CD4-positive, CD25-positive, alpha-beta regulatory T cell (primary cell): ENCODE measurements around the gene ZNF827. TPM values are rescaled to one million over a fixed set of nuclear protein-coding genes. Genes with fewer than 3 reads are reported as not detected.

ENCODE experiments used
- ATAC-seq, 2 donors: fragments of 150-1000 bp; cut with Tn5 transposase; one replicate each; pipeline ENCODE4 v1.10.0; 2021; ENCODE audit warnings: low read depth in 2 of 2, moderate number of reproducible peaks in 2 of 2, moderate library complexity in 1 of 2
- DNase-seq, 3 donors: peaks; one replicate each; pipeline versions ENCODE4 v3.0.0 to v3.0.0-alpha.2; 2012 to 2022; ENCODE audit warnings: mixed read lengths in 1 of 3
- H3K27ac ChIP-seq: one replicate; pipeline ENCODE4 v1.7.0; 2013; ENCODE audit warnings: mild to moderate bottlenecking, low read length; ENCODE audit not compliant: insufficient read depth, poor library complexity, severe bottlenecking
- H3K27me3 ChIP-seq: one replicate; pipeline ENCODE4 v1.7.0; 2013; ENCODE audit warnings: low read length; ENCODE audit not compliant: control insufficient read depth, insufficient read depth
- H3K36me3 ChIP-seq: one replicate; pipeline ENCODE4 v1.7.0; 2013; ENCODE audit warnings: mild to moderate bottlenecking, low read length, moderate library complexity; ENCODE audit not compliant: control insufficient read depth, insufficient read depth
- H3K4me1 ChIP-seq: 2 replicates; pipeline ENCODE4 v1.7.0; 2013; ENCODE audit warnings: mild to moderate bottlenecking, low read length; ENCODE audit not compliant: insufficient read depth, control insufficient read depth, poor library complexity, severe bottlenecking
- H3K4me3 ChIP-seq: one replicate; pipeline ENCODE4 v1.7.0; 2013; ENCODE audit warnings: low read depth, mild to moderate bottlenecking, low read length, moderate library complexity
- H3K9me3 ChIP-seq, 2 experiments: 1 replicate in 1 of 2; 2 replicates in 1 of 2; pipeline ENCODE4 v1.7.0; 2013; ENCODE audit warnings: low read length in 2 of 2, mild to moderate bottlenecking in 1 of 2, moderate library complexity in 1 of 2; ENCODE audit not compliant: control insufficient read depth in 2 of 2
- H3K27ac Mint-ChIP-seq, 3 donors: one replicate each; pipeline ENCODE4 v1.8.0; 2020 to 2022; ENCODE audit warnings: mild to moderate bottlenecking in 3 of 3, mixed read lengths in 3 of 3, moderate library complexity in 2 of 3
- H3K27me3 Mint-ChIP-seq: one replicate; pipeline ENCODE4 v1.8.0; 2022; ENCODE audit warnings: mild to moderate bottlenecking, mixed read lengths
- H3K36me3 Mint-ChIP-seq: one replicate; pipeline ENCODE4 v1.8.0; 2020; ENCODE audit warnings: mixed read lengths
- H3K4me1 Mint-ChIP-seq, 4 donors: one replicate each; pipeline ENCODE4 v1.8.0; 2020 to 2022; ENCODE audit warnings: mixed read lengths in 4 of 4, mild to moderate bottlenecking in 1 of 4
- H3K4me3 Mint-ChIP-seq, 4 donors: one replicate each; pipeline ENCODE4 v1.8.0; 2020 to 2022; ENCODE audit warnings: mild to moderate bottlenecking in 4 of 4, mixed read lengths in 4 of 4, moderate library complexity in 3 of 4
- H3K9me3 Mint-ChIP-seq, 7 donors: one replicate each; pipeline ENCODE4 v1.8.0; 2020 to 2022; ENCODE audit warnings: mixed read lengths in 7 of 7, mild to moderate bottlenecking in 3 of 7, moderate library complexity in 2 of 7
- polyA plus RNA-seq, 4 donors: library from polyadenylated mRNA; unstranded; fragments of 300-500 nt; fragmentation: Illumina TruSeq; gene quantifications; one replicate each; pipeline ENCODE4 v1.2.3, GENCODE V29; 2021
- total RNA-seq: library from RNA; stranded (reverse); gene quantifications from one replicate; pipeline ENCODE4 v1.2.3, GENCODE V29; 2022

Gene ZNF827
- total and polyA plus RNA-seq, 5 donors from 2014 or later: 0.92 to 6.0 (median 1.2) TPM

DNA sequence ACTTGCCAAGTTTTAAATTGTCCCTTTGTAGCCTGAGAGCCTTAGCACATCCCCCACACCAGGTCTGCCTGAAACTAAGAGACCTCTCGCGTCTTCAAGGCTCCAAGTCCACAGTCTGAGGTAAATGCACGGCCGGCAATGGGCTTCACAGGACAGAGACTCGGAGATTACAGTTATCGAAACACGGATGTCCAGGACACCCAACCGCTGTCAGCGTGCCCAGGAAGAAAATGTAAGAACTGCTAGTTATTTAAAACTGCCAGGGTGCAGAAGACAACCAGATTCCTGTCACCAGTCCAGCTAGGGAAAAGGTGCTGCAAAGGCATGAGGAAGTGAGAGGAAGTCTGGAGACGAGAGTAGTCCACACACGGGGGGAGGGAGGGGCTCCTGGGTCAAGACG, 28.9 kb downstream of the ZNF827 start:
- Histone ChIP-seq H3K27ac (no peak overlapping the region), H3K4me3 (no peak overlapping the region), H3K27me3 (no peaks in the 10 kb centered on the region), H3K9me3 (no peaks in the 10 kb centered on the region), H3K4me1 (no peaks in the 10 kb centered on the region), H3K36me3 (no peaks in the 10 kb centered on the region)
- Mint-ChIP-seq H3K27me3 (no peaks in the 10 kb centered on the region), H3K27ac (no peak overlapping the region), H3K4me3 (no peak overlapping the region), H3K9me3 (no peaks in the 10 kb centered on the region), H3K36me3 (peaks cover 4% of the 10 kb centered on the region), H3K4me1 (peaks cover 0 to 17% (median 3%) of the 10 kb centered on the region in 4 donors)
- ATAC-seq (no peak), DNase-seq (no peak)

DNA sequence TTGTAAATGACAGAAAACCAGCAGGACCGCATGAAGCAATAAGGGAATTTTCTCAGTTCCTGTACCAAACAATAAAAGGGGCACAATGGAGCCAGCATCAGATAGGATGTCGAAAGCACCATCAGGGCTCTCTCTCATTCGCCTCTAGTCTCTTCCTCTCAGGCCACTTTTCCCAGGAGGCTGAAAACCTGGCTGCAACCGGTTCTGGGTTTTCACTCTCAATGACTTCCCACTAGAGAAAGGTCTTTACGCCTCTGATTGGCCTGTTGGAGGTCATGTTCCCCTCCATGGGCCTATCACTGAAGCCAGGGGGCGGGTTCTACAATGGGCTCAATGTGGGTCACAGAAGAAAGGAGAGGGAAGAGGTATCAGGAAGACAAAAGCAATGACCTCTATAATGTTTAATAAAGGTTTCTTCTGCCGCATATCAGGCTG, 29.3 kb downstream of the ZNF827 start:
- no peaks in the 10 kb centered on the region for H3K9me3 Mint-ChIP-seq
- DNase-seq (no peak), ATAC-seq (no peak)
- no peaks in the 10 kb centered on the region for H3K27me3 ChIP-seq
- H3K4me3 Mint-ChIP-seq: no peak overlapping the region
- no peaks in the 10 kb centered on the region for H3K27me3 Mint-ChIP-seq
- peaks cover 4% of the 10 kb centered on the region for H3K36me3 Mint-ChIP-seq
- peaks cover 0 to 20% (median 5%) of the 10 kb centered on the region in 4 donors for H3K4me1 Mint-ChIP-seq
- H3K4me1 ChIP-seq: no peaks in the 10 kb centered on the region
- H3K4me3 ChIP-seq: no peak overlapping the region
- H3K27ac Mint-ChIP-seq: no peak overlapping the region
- H3K27ac ChIP-seq: no peak overlapping the region
- no peaks in the 10 kb centered on the region for H3K36me3 ChIP-seq
- no peaks in the 10 kb centered on the region for H3K9me3 ChIP-seq

DNA sequence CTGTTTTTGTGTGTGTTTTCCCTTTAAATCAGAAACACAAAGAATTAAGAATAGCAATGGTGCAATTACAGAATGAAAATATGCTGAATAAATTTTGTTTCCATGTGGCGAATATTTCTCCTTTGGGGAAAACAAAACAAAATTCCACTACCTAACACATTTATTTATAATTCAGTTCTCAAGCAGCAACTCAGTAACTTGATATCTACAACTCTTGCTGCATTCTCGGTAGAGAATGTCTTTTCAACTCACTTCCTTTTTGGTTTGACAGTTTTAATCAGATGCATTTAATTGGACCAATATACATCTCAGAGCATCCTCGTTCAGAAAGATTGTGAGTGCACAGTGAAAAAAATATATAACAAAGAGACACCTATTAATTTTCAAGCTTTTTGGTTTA, 30.8 kb downstream of the ZNF827 start:
- H3K9me3 Mint-ChIP-seq: no peaks in the 10 kb centered on the region
- H3K27me3 Mint-ChIP-seq: no peaks in the 10 kb centered on the region
- Histone ChIP-seq H3K9me3 (no peaks in the 10 kb centered on the region), H3K4me3 (no peak overlapping the region), H3K27me3 (no peaks in the 10 kb centered on the region), H3K4me1 (no peaks in the 10 kb centered on the region), H3K36me3 (no peaks in the 10 kb centered on the region), H3K27ac (no peak overlapping the region)
- H3K27ac Mint-ChIP-seq: no peak overlapping the region
- DNase-seq (no peak), ATAC-seq (no peak)
- H3K4me3 Mint-ChIP-seq: no peak overlapping the region
- H3K36me3 Mint-ChIP-seq: peaks cover 14% of the 10 kb centered on the region
- peaks cover 0 to 20% (median 7%) of the 10 kb centered on the region in 4 donors for H3K4me1 Mint-ChIP-seq

DNA sequence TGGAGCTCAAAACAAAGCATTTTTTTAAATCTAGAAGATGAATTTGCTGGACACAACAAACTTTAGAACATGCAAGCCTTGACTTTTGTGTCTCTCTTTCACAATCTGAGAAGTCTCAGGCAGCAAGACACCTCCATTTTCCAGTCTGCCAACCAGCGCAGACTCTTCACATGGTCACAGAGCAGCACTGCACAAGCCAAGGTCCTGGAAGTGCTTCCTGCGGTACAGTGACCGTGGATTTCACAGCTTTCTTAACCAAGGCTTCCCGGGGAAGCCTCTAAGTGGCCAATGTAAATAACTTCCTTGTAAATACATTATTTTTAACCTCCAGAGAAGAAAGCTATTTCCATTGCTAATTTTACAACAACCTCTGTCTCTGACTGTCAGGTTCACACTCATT, 31.2 kb downstream of the ZNF827 start:
- ATAC-seq (no peak), DNase-seq (no peak)
- H3K27me3 ChIP-seq: no peaks in the 10 kb centered on the region
- Mint-ChIP-seq H3K4me3 (no peak overlapping the region), H3K27me3 (no peaks in the 10 kb centered on the region), H3K36me3 (peaks cover 14% of the 10 kb centered on the region), H3K9me3 (no peaks in the 10 kb centered on the region), H3K4me1 (peaks cover 0 to 20% (median 7%) of the 10 kb centered on the region in 4 donors), H3K27ac (no peak overlapping the region)
- H3K4me3 ChIP-seq: no peak overlapping the region
- H3K4me1 ChIP-seq: no peaks in the 10 kb centered on the region
- H3K36me3 ChIP-seq: no peaks in the 10 kb centered on the region
- no peaks in the 10 kb centered on the region for H3K9me3 ChIP-seq
- no peak overlapping the region for H3K27ac ChIP-seq

DNA sequence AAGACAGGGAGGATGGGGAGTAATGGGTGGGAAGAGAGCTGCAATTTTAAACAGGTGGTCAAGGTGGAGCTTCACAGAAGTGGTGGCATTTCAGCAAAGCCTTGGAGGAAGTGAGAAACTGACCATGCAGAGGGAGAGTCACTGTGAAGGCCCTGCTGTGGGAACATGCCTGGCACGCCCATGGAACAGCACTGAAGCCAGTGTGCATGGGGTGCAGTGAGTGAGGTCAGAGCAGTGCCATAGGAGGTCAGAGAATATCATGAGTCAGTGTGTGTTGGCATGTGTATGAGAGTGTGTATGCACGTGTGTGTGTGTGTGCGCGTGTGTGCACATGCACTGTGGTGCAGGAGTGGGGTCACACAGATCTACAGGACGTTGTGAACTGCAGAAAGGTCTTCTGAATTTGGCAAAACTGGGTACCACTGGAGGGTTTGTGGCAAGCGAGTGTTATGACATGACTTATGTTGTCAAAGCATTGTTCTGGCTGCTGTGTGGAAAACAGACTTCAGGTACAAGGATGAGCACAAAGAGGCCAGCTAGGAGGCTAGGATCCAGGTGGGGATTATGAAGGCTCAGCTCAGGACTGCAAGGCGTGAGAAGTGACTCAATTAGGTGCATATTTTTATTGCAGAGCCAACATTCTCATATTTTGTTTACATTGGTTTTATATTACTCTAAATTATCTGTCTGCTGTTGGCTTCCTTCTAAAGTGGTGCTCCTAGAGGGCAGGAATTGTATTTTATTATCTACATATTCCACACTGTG, 34.0 kb downstream of the ZNF827 start:
- Mint-ChIP-seq H3K27ac (peak overlapping the region in 1 of 3 donors; percentile 3), H3K4me3 (no peak overlapping the region), H3K36me3 (peaks cover 23% of the 10 kb centered on the region), H3K9me3 (no peaks in the 10 kb centered on the region), H3K4me1 (peaks cover 0 to 14% (median 5%) of the 10 kb centered on the region in 4 donors), H3K27me3 (no peaks in the 10 kb centered on the region)
- Histone ChIP-seq H3K9me3 (no peaks in the 10 kb centered on the region), H3K27ac (no peak overlapping the region), H3K27me3 (no peaks in the 10 kb centered on the region), H3K4me1 (no peaks in the 10 kb centered on the region), H3K36me3 (no peaks in the 10 kb centered on the region), H3K4me3 (no peak overlapping the region)
- DNase-seq (no peak), ATAC-seq (no peak)

DNA sequence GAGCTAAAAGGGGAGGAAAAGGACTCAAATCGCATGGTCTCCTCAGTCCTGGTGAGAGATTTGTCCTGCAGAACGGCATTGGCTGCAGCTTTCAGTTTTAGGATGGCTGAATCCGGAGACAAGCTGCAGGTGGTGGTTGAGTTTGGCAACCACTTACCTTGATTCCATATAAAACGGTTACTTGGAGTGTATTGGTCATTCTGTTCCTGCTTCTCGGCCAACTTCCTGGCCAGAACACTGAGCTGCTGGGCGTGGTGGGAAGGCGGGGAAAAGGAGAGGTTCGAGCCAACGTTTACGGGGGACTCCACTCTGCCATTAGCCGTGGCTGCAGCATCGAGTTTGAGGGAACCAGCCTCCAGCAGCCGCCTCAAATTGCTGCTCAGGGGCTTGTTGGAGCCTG, 36.1 kb downstream of the ZNF827 start:
- no peak for DNase-seq
- no peaks in the 10 kb centered on the region for H3K9me3 Mint-ChIP-seq
- Histone ChIP-seq H3K9me3 (no peaks in the 10 kb centered on the region), H3K27me3 (no peaks in the 10 kb centered on the region), H3K4me1 (no peaks in the 10 kb centered on the region), H3K27ac (no peak overlapping the region), H3K36me3 (no peaks in the 10 kb centered on the region), H3K4me3 (no peak overlapping the region)
- no peak overlapping the region for H3K27ac Mint-ChIP-seq
- peaks cover 23% of the 10 kb centered on the region for H3K36me3 Mint-ChIP-seq
- no peak for ATAC-seq
- peaks cover 0 to 9% (median 4%) of the 10 kb centered on the region in 4 donors for H3K4me1 Mint-ChIP-seq
- no peak overlapping the region for H3K4me3 Mint-ChIP-seq
- H3K27me3 Mint-ChIP-seq: no peaks in the 10 kb centered on the region

DNA sequence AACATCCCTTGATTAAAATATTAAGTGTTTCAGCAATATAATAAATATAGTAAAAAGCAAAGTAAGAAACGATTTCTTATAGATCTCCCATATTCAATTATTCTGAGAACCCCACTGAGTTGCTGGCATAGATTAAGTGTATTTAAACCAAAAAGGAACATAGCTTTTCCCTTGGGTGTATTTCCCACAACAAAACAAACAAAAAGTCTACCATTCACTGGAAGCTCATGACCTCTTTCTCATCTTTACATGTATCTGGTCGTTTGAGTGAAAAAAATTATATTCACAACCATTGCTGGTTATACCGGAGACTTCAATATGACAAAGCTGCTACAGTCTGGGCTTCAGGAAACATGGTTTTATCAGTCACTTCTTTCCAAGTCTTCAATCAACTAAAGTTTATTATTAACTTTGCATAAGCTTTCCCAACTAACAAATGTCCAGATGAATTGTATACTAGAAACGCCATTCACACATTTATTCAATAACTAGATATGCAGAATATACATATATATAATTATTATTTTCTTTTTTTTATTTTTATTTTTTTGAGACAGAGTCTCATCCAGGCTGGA, 38.6 kb downstream of the ZNF827 start:
- H3K36me3 ChIP-seq: no peaks in the 10 kb centered on the region
- Mint-ChIP-seq H3K27ac (no peak overlapping the region), H3K27me3 (no peaks in the 10 kb centered on the region), H3K4me1 (peaks cover 0 to 28% (median 15%) of the 10 kb centered on the region in 4 donors), H3K36me3 (peaks cover 23% of the 10 kb centered on the region), H3K9me3 (no peaks in the 10 kb centered on the region), H3K4me3 (no peak overlapping the region)
- no peaks in the 10 kb centered on the region for H3K27me3 ChIP-seq
- no peak overlapping the region for H3K4me3 ChIP-seq
- no peak overlapping the region for H3K27ac ChIP-seq
- no peaks in the 10 kb centered on the region for H3K9me3 ChIP-seq
- ATAC-seq: no peak
- no peaks in the 10 kb centered on the region for H3K4me1 ChIP-seq
- no peak for DNase-seq
